Urothelium cell line (cell line): ENCODE results near the gene HS6ST2.
A peak's percentile ranks its signal among the peaks of the same experiment; 100 is the strongest.

Source experiments
- DNase-seq: peaks from one replicate; pipeline ENCODE4 v3.0.0; 2011; ENCODE audit warnings: low spot score, mixed read lengths
- FAIRE-seq: peaks from 2 replicates; lab custom pipeline; 2011; peaks lifted over from hg19 to GRCh38; lab: Jason Lieb, UNC

HS6ST2 gene

DNA sequence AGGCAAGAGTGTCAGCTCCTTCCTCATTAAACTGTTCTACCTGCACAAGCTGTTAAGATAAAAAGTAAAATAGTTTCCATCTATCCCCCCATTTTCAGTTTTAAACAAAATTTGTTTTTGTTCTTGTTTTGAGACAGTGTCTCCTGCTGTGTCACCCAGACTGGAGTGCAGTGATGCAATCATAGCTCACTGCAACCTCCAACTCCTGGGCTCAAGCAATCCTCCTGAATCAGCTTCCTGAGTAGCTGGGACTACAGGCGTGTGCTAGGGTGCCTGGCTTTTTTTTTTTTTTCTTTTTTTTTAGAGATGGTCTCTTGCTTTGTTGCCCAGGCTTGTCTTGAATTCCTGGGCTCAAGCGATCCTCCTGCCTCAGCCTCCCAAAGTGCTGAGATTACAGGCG, 105.4 kb downstream of the HS6ST2 start:
- no peak for FAIRE-seq
- DNase-seq, result no peak

DNA sequence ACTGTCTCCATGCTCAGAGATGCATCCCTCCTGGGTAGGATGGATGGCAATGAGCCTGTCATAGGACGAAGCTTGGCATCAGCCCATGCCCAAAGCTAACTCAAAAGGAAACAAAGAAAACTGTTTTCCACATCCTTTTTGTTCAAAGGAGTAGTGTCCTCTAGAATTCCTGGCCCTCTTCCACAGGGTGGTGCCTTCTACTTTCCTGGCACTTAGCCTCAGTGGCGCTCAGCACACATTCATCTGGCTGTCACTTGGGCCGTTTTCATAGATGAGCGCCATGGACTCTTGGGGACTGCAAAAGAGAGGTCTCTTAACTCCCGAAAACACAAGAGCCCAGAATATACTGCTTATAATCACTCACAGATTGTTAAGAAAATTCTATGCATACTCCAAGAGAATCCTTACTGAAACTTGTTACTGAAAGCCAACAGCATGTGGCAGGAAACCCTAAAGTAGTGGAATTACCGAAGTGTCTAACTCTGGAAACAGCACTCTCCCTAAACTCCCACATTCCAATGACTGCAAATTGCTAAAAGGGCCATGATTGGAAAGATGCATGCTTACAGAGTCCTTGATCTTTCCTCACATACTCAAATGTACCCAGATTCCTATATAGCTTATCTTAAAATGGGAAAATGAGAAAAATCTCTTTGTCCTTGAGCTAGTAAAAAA, 110.0 kb downstream of the HS6ST2 start:
- DNase-seq (no peak), FAIRE-seq (no peak)

DNA sequence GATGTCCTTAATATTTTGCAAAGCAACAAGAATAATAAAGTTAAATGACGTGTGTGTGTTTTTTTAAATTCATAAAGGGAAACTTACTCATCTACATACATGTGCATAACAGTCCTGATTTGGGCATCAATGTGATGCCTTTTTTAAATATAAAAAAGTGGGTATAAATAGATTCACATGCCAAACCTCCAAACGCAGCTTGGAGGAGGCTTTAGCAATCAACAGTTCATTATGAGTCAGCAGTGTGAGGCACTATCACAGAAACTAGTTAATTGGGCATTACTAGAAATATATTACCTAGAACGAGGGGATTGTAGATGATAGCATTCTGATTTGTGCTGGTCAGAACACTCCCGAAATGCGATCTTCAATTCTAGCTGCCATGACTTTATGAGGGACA, 115.1 kb downstream of the HS6ST2 start:
- no peak for FAIRE-seq
- no peak for DNase-seq

DNA sequence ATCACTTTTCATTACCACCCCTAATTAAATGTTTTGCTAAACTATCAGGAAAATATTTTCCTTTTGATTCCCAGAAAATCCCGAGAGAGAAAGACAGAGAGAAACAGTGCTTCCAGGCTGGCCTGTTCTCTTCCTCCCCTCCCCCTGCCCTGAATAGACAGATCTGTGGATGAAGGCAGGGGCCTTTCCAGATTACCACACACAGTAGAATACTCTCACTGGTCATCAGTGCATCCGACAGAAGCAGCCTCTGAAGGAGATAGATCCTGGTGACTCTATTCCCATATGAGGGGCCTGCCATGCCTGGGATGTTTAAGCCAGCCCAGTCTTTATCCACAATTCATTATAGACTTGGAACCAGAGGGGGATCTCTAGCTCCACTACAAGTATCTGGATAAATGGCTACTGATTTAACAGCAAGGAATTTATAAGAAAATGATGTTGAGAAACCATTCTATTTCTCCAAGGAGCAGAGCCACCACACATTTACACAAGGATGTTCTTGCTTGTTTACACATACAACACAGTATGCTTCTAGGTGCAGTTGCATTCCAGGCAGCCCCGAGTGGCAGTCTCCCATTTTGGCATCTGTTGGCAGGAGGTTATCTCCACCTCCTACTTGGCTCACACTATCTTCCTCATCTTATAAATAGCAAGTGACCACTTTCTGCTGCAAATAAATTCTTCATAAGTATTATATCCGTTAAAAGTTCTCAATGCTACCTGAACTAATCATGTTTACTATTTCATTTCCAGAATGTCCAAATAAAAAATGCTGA, 115.8 kb downstream of the HS6ST2 start:
- no peak for DNase-seq
- no peak for FAIRE-seq

- FAIRE-seq, result no peak
- DNase-seq, result no peak
Measured at GRCh38 chrX:132837967-132838366, 120.5 kb downstream of the HS6ST2 start.

DNA sequence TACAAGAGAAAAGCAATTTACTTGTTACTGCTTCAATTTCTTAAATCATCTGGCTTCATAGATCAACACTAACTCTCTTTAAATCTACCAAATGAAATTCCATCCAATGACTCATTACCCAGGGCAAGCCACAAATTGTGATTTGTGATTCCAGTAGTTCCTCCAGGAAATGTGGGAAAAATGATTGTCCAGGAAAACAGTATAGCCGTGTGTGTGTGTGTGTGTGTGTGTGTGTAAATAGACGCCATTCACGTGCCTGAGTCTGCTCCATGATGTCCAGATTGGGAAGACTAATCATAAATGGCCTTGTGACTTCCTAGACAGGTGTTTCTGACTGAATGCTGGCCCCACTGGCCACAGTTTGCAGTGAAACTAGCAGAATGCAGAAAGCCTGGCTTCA, 121.3 kb downstream of the HS6ST2 start:
- DNase-seq, result peak; percentile 7
- FAIRE-seq, result no peak

GRCh38 chrX:132836471-132836870, 122.0 kb downstream of the HS6ST2 start:
- DNase-seq, result no peak
- no peak for FAIRE-seq

DNA sequence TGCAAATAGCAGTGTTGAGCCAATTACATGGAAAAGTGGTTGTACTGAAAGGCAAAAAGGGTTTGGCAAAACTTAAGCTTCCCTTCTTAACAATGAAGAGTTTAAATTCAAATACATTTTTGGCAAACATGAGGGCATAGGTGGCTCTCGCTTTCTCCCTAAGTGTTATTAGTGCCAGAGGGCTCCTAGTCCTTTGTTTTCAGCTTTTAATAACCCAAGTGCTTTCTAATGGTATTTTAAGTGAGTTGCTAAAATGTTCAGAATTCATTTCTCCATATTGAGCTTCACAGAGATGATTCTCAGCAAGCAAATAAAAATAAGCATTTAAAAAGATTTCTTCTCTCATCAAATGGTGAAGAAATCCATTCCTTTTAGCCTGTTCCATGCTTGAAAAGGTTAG, 123.7 kb downstream of the HS6ST2 start:
- no peak for FAIRE-seq
- DNase-seq, result no peak

GRCh38 chrX:132834109-132834508, 124.3 kb downstream of the HS6ST2 start:
- no peak for FAIRE-seq

DNA sequence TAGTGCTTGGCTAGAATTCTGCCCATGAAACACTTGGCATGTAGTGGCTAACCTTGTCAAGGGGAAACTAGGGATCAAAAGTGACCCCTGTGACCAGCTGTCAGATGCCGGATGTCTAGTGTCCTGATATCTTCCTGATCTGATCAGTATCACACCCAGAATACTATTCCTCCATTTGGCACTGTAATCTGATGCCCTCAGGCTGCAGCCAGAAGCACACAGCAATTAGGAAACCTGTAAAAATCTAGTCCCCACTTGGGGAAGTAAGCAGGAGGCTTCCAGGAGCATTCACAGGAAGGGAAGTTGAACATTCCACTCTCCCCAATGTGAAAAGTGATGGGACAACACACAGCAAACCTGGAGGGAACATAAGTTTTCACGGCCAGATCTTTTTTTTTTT, 125.1 kb downstream of the HS6ST2 start:
- no peak for DNase-seq
- FAIRE-seq, result no peak

More at GRCh38 chrX:132834109-132834508, 124.3 kb downstream of the HS6ST2 start:
- no peak for DNase-seq

DNA sequence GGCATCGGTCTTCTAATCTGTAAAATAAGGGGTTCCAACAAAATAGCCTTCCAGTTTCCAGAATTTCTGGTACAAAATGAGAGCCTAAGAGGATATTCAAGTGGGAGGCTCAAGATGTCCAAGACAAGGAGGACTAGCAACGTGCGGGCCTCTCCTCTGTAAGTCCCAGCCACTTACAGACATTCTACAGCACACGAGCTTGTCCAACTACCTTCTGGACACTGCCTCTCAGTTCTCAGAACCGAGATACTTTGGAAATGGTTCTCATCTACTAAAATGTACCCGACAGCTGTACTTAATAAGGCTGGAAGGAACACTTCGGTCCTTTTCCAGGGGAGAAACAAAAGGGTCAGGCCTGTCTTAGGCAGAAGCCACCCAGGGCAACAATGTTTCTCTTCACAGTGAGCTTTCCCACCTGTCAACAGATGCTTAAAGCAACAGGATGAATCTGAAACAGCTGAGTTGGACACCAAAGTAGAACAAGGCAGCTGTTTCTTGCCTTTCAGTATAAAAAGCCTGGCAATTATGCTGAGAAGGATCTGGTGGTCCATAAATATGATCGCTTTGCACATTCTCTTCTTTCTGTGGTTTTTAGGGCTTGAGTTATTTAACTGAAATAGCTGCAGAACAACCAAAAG, 127.0 kb downstream of the HS6ST2 start:
- no peak for DNase-seq
- no peak for FAIRE-seq

DNA sequence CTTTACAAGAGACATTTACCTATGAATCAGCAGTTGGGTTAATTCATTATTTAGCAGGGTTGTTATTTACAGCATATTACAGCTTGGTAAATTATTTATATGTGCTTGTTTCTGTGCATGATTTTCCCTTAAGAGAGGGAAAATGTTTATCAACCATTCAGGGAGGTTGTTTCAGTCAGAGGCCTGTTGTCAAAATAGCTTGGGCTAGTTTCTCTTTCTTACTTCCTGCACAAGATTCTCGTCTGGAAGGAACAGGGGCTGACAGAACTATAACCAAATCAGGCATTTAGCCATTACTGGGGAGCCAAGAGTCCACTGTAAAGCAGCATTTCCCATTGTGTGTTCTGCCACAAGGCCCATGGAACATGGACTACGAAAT, 135.8 kb downstream of the HS6ST2 start:
- DNase-seq (no peak), FAIRE-seq (no peak)

DNA sequence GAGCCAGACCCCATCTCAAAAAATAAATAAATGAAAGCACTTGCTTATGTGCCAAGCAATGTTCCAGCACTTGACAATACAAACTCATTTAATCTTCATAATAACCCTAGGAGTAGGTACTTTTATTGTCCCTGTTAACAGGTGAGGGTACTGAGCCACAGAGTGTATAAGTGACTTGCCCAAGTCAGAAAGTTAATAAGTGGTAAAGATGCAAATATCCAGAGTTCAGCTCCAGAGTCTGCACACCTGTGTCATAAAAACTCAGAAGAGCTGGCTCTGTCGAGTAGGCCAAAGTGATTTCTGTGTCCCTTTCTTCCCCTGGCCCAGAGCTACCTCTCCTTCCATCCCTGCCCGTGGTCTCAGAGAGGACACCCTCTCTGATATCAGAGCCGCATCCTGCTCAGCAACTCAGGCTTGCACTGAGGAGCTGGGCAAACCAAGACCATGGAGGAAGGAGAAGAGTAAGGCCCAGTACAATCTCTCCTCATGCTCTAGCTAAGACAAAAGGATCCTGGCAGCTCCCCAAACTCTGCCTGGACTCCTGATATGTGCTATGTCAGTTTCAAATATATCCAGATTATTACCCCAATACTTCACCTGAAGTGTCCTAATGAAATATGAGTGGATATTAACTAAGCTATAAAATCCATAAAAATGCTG, 136.3 kb downstream of the HS6ST2 start:
- DNase-seq, result no peak
- FAIRE-seq, result no peak

DNA sequence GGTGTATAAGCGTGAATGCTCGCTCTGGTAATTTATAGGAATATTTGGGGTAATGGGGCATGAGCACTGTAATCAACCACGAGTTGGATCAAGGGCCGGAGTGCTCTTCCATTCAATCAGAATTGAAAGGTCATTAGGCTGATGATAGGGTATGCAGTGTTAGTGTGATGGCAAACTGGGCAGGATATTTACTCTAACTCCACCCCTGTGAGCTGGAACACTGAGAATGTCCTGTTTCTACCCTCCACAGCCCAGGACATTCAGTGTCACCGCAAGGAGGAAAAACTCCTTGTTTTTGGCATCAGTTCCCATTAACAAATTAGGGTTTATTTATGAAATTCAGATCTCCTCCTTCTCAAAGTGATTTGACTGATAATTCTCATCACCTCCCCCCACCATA, 137.8 kb downstream of the HS6ST2 start:
- DNase-seq (no peak), FAIRE-seq (no peak)

GRCh38 chrX:132819711-132820264, 138.6 kb downstream of the HS6ST2 start:
- no peak for FAIRE-seq
- no peak for DNase-seq

- DNase-seq (no peak), FAIRE-seq (no peak)
Measured at GRCh38 chrX:132818638-132819037, 139.8 kb downstream of the HS6ST2 start.

DNA sequence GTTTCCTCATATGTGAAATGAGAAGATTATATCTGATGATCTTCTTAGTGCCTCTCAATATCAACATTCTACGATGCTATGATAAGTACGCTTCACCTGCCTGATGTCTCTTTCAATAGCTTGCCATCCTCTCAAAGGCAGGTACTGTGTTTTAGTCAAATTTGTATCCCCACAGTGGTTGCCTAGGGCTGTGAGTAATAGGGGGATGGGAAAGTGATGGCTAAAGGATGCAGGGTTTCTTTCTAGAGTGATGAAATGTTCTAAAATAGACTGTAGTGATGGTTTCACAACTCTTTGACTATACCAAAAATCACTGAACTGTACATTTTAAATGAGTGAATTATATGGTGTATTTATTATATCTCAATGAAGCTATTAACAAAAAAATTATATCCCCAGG, 142.8 kb downstream of the HS6ST2 start:
- DNase-seq, result no peak
- FAIRE-seq, result no peak

GRCh38 chrX:132810964-132811712, 147.3 kb downstream of the HS6ST2 start:
- no peak for FAIRE-seq
- DNase-seq, result no peak

DNA sequence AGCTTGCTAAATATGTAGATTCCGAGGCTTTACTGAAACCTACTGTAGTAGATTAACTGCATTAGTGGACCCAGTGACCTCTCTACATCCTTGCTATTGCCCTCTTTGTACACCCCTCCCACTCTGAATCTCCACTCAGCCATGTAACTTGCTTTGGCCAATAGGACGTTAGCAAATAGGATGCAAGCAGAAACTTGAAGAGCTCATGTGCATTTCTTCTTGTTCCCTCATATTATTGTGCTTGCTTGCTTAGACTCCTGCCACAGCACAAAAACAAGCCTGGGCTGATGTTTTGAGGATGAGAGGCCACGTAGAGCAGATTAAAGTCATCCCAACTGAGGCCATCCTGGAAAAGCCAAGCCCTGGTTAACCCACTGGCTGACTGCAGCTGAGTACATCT, 147.9 kb downstream of the HS6ST2 start:
- no peak for FAIRE-seq

DNA sequence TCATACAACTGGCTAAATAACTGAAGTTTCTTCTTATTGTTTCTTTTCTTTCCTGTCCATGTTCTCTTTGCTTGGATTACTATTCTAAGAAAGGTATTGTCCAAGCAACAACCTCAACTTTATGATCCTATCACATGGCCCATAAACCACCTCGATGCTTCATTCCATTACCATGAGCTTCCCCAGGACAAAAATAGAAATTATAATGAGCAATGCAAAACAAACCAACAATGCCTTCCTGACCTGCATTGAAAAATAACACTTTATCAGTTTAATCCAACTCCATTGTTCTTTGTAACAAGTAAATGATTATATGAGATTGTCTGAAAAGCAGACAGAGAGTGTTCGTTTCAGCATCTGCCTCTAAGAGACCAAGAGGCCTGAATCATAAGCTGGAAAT, 148.8 kb downstream of the HS6ST2 start:
- DNase-seq (no peak), FAIRE-seq (no peak)

More for the DNA sequence above, 147.9 kb downstream of the HS6ST2 start:
- DNase-seq, result no peak
